Measurements from ENCODE around the gene GRK5.
"Not testable (repeated sequence)": the region's sequence is repeated elsewhere in the genome, so short reads cannot be mapped to it uniquely, and the experiment has no call there.

GRK5 gene

DNA sequence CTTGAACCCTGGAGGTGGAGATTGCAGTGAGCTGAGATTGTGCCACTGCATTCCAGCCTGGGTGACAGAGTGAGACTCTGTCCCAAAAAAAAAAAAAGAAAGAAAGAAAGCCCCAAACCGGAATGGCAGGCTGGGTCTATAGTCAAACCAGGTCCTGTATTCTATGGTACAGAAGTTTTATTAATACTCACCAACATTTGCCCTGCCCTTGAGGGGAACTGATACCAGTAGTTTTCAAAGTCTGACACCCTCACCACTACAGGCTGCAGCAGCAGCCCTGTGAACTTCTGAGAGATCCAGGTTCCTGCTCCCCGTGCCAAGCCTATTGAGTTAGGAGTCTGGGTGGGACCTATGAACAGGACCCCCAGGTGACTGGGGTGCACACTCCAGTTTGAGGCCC lies 254.6 kb downstream of the GRK5 start:
- no peak overlapping the region for H3K4me3 ChIP-seq (ENCODE audit: low read depth, low read length)
- TF ChIP-seq, protein P1, sequence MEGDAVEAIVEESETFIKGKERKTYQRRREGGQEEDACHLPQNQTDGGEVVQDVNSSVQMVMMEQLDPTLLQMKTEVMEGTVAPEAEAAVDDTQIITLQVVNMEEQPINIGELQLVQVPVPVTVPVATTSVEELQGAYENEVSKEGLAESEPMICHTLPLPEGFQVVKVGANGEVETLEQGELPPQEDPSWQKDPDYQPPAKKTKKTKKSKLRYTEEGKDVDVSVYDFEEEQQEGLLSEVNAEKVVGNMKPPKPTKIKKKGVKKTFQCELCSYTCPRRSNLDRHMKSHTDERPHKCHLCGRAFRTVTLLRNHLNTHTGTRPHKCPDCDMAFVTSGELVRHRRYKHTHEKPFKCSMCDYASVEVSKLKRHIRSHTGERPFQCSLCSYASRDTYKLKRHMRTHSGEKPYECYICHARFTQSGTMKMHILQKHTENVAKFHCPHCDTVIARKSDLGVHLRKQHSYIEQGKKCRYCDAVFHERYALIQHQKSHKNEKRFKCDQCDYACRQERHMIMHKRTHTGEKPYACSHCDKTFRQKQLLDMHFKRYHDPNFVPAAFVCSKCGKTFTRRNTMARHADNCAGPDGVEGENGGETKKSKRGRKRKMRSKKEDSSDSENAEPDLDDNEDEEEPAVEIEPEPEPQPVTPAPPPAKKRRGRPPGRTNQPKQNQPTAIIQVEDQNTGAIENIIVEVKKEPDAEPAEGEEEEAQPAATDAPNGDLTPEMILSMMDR (IDR thresholded peaks at IDR 0.05; ENCODE audit: low read depth, low read length, missing control alignments), result no peak
- DNase-seq (ENCODE audit: low read depth), result no peak

DNA sequence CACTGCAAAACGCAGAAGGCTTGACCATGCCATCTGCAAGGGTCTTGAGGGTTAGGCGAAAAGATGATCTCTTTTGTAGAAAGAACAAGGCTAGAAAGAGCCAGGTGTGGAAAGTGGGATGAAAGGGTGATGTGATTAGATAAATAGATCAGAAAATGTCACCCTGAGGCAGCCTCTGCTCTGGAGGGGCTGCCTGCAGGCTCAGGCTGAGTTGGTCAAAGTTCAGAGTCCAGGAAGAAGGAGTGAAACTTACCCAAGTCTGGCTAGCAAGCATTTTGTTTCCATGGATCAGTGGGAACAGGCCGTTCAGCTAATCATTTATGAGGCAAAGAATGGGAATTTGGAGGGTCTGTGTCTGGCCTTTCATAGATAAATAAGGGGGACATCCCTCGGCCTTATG lies 255.4 kb downstream of the GRK5 start:
- no peak for DNase-seq (ENCODE audit: low read depth)
- TF ChIP-seq, protein P1 (IDR thresholded peaks at IDR 0.05; ENCODE audit: low read depth, low read length, missing control alignments), result no peak
- H3K4me3 ChIP-seq (ENCODE audit: low read depth, low read length), result no peak overlapping the region

DNA sequence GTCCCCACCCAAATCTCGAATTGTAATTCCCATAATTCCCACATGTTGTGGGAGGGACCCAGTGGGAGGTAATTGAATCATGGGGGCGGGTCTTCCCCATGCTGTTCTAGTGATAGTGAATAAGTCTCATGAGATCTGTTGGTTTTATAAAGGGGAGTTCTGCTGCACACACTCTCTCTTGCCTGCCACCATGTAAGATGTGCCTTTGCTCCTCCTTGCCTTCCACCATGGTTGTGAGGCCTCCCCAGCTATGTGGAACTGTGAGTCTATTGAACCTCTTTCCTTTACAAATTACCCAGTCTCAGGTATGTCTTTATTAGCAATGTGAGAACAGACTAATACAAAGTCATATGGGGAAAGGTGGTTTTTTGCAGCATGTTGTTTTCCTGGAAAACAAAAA lies 255.8 kb downstream of the GRK5 start:
- not testable (repeated sequence) for DNase-seq (ENCODE audit: low read depth); H3K4me3 ChIP-seq (ENCODE audit: low read depth, low read length)

DNA sequence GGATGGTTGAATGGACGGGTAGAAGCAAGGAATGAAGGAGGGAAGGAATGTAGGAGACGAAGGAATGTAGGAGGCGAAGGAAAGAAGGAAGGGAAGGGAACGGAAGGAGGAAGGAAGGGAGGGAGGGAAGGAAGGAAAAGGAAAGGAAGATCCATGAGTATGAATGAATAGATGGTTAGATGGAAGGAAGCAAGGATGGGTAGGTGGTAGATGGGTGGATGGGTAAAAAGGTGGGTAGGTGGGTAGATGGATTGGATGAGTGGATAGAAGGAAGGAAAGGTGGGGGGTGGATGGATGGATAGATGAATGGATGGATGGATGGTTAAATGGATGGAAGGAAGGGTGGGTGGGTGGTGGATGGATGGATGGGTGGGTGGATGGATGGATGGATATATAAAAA lies 257.7 kb downstream of the GRK5 start:
- TF ChIP-seq, protein P1 (IDR thresholded peaks at IDR 0.05; ENCODE audit: low read depth, low read length, missing control alignments), result no peak
- no peak overlapping the region for H3K4me3 ChIP-seq (ENCODE audit: low read depth, low read length)
- no peak for DNase-seq (ENCODE audit: low read depth)

DNA sequence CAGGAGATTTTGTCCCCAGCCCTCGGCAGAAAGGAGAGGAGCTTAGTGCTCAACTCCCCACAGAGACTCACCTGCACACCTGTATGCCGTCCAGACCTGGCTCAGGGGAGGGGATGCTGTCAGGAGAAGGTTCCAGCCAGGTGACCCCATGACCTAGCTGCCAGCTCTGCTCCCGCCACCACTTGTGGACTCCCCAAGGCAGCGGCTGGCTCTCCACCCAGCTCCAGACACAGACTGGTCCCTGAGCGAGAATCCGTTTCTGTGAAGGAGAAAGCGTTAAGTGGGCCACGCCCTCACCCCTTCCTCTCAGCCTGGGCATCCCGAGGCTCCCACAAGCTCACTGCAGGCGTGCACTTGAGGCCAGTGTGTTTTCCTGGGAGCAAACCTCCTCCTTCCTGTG lies 258.7 kb downstream of the GRK5 start:
- TF ChIP-seq, protein P1 (IDR thresholded peaks at IDR 0.05; ENCODE audit: low read depth, low read length, missing control alignments), result no peak
- no peak overlapping the region for H3K4me3 ChIP-seq (ENCODE audit: low read depth, low read length)
- DNase-seq (ENCODE audit: low read depth), result no peak

DNA sequence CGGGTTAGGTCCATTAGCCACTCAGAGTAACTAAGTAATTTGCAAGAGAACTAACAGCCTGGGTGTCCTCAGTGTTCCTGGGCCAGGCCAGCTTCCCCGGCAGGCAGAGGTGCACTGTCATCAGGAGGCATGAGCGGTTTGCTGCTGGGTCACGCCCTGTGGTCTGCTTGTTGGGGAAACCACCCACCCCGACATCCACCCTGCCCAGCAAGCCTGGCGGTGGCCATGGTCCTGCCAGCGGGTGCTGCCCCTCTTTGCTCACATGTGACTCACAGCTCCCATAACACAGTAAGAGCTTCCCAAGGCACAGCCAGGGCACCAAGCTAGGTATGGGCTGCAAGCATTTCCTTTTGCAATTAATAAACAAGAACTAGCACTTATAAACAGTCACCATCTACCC lies 259.3 kb downstream of the GRK5 start:
- H3K4me3 ChIP-seq (ENCODE audit: low read depth, low read length), result no peak overlapping the region
- TF ChIP-seq, protein P1 (IDR thresholded peaks at IDR 0.05; ENCODE audit: low read depth, low read length, missing control alignments), result no peak
- DNase-seq (ENCODE audit: low read depth), result no peak

DNA sequence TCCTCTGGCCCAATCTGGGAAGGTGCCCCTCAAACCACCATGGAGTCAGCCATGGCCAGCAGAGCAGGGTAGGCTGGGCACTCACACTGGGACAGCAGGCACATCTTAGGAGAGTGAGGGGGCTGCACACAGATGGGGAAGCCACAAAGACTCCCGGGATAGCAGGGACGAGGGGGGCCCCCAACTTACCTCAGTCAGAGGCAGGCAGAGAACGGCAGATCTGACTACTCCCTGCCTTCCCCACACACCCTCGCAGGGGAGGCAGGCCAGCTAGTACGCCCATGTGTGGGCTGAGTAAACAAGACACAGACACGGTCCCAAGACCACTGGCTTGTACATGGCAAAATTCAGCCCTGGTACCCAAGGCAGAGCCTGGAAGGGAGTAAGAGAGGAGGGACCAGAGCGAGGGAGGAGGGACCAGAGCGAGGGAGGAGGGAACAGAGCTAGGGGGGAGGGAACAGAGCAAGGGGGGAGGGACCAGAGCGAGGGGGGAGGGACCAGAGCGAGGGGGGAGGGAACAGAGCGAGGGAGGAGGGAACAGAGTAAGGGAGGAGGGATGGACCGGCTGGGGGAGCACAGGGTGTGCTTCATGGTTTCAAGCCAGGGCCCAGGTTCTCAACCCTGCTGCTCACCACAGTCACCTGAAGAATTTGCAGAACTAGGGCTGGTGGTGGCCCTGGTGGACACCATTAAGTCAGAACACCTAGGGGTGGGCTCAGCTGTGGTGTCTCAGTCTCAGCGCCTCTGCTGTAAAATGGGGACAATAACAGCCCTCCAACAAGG lies 261.4 kb downstream of the GRK5 start:
- TF ChIP-seq, protein P1 (IDR thresholded peaks at IDR 0.05; ENCODE audit: low read depth, low read length, missing control alignments), result no peak
- no peak for DNase-seq (ENCODE audit: low read depth)
- no peak overlapping the region for H3K4me3 ChIP-seq (ENCODE audit: low read depth, low read length)
